ENCODE results near the gene BEX3.
"Not testable (repeated sequence)": the region's sequence is repeated elsewhere in the genome, so short reads cannot be mapped to it uniquely, and the experiment has no call there.

Gene BEX3

GRCh38 chrX:103378990-103379389, 2.7 kb downstream of the BEX3 start:
- DNase-seq (ENCODE audit: low read depth in 2 of 2, low spot score in 1 of 2), result no peak

- DNase-seq (ENCODE audit: low read depth in 2 of 2, low spot score in 1 of 2), result no peak
Measured at GRCh38 chrX:103382877-103383276, 6.5 kb downstream of the BEX3 start.

DNA sequence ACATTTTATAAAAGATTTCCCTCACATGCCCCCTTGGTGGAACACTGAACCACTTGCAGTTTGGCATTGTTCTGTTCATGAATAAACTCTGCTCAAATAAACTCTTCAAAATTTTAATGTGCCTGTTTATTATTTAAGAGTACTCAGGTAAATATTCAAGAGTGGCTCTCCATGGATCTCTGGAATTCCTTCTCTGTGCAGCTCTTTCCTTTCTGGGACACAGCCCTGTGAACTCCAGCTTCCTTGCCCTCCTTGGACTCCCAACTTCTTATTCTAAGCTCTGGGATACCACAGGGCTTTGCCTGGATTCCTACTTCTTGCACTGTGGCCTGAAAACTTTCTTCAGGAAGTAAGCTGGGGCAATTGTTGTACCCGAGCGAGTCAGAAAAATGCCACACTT, 8.3 kb downstream of the BEX3 start:
- DNase-seq (ENCODE audit: low read depth in 2 of 2, low spot score in 1 of 2), result no peak

DNA sequence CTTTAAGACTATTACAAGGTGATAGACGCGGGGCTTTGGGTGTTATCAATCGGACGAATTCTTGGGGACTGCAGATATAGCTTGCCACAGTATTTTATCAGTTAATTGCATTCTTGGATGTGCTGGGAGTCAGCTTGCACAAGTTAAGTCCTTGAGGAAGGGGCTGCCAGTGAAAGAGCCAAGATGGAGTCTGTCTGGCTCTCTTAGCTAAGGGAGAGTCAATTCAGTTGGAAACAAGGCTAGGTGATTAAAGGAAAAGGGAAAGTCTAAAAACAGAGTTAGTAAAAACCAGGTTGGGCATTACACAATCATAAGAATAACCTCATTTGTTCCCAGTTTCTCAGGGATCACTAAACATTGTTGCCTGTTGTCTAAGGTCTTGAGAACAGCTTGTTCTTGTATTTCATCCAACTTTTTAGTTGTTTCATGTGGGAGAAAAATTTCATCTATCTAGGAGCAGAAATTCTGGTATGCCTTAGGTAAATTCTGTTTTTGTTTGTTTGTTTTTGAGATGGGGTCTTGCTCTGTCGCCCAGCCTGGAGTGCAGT, 9.0 kb downstream of the BEX3 start:
- not testable (repeated sequence) for DNase-seq (ENCODE audit: low read depth in 2 of 2, low spot score in 1 of 2)

GRCh38 chrX:103386332-103386731, 10.0 kb downstream of the BEX3 start:
- DNase-seq (ENCODE audit: low read depth in 2 of 2, low spot score in 1 of 2), result no peak

- no peak for DNase-seq (ENCODE audit: low read depth in 2 of 2, low spot score in 1 of 2)
Measured at GRCh38 chrX:103393487-103393886, 17.1 kb downstream of the BEX3 start.

DNA sequence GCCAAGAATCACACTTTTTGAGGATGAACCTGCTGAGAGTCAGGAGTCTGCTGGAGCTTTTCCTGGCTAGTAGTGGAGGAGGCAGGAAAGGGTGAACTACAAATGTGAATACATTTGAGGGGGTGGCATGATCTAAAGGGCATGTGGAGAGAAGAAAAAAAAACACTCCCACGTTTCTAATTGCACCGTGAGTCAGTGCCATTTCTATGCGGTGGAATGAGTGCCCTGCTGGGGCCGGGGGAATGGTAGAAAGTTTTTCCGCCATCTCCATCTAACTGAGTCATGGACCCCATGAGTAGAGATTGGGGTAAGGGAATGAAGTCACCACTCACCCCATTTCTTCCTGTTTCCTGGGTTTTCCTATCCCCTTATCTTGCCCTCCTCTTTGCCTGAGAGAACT, 19.8 kb downstream of the BEX3 start:
- no peak for DNase-seq (ENCODE audit: low read depth in 2 of 2, low spot score in 1 of 2)

DNA sequence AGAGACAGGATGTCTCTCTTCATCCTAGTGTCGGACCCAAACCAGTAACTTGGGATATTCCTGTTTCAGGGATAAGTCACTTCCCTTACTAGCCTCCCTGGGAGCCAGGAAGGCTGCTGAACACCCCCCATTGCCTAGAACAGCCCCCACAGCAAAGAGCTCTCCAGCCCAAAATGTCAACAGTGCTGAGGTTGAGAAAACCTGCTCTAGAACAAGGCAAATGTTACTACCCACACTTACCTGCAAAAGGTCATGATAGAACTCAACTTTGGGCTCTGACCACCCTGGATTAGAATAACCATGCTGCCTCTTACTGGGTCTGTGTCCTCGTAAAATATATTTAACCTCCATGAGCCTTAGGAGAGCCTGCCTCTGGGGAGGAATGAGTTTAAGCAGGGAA, 20.3 kb downstream of the BEX3 start:
- DNase-seq (ENCODE audit: low read depth in 2 of 2, low spot score in 1 of 2), result no peak

GRCh38 chrX:103397707-103398106, 21.4 kb downstream of the BEX3 start:
- DNase-seq (ENCODE audit: low read depth in 2 of 2, low spot score in 1 of 2), result no peak

DNA sequence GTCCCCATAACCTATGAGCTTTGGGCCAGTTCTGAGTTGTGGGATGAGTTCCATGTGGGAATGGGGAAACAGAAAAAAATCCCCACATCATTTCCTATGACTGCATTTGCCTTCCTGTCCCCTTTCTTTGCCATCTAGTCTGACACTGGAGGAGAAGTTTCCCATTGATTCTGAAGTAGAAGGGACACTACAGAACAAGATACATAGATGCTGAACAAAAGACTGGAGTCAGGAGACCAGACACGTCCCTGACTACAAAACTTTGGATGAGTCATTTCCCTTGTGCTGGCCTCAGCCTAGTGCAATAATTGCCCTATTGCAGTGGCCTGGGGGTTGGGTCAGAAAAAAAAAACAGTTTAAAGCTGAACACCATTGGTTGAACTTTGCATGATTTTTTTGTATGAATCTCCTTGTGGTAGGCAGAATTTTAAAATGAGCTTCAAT, 22.1 kb downstream of the BEX3 start:
- DNase-seq (ENCODE audit: low read depth in 2 of 2, low spot score in 1 of 2), result no peak

GRCh38 chrX:103399744-103400143, 23.4 kb downstream of the BEX3 start:
- no peak for DNase-seq (ENCODE audit: low read depth in 2 of 2, low spot score in 1 of 2)

GRCh38 chrX:103400931-103401330, 24.6 kb downstream of the BEX3 start:
- DNase-seq (ENCODE audit: low read depth in 2 of 2, low spot score in 1 of 2), result no peak

DNA sequence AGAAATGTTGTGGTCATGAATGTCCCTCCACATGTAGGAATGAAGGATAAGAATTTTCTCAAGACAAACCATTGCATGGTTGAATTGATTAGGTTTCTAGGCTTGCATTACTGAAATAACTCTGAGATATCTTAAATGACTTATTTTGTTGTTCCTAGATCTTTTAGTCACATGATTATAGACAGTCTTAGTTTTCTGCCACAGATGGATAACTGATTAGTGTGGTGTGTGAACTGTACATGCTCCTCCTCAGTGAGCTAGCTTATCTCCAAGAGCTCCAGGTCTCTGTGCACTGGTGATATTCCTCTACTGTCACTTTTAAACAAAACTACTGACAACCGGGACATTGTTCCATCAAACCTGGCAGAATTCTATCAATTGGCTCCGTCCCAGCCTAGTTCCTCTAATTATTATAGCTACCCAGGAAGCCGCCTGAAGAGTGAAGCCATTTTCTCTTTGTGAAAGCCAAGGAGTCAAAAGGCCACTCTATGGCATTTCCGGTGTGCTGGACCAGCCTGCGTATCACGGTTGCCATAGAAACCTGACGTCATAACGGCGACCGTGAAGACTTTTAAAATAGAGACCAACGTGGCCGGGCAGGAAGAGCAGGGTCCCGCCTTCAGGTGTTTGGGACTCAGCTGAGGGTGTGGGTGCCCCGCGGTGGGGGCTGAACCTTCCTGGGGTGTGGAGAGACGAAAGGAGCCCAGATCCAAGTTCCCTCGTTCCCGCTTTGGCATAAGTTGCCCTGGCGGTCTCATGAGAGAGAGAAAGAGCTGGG, 28.1 kb downstream of the BEX3 start:
- no peak for DNase-seq (ENCODE audit: low read depth in 2 of 2, low spot score in 1 of 2)

DNA sequence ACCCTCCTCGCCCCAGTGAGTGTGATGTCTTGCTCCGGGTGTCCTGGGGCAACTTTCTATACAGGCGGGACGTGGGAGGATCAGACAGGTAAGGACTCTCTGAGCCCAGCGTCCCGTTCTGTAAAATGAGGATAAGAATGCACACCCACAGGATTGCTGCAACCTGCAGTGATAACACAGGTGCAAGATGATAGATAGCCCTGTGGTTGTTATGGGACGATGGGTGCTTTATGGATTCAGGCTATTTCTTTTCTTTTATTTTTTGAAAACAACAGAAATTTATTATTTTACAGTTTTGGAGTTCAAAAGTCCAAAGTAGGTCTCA, 28.6 kb downstream of the BEX3 start:
- DNase-seq (ENCODE audit: low read depth in 2 of 2, low spot score in 1 of 2), result no peak

- DNase-seq (ENCODE audit: low read depth in 2 of 2, low spot score in 1 of 2), result no peak
Measured at GRCh38 chrX:103406256-103406655, 29.9 kb downstream of the BEX3 start.

DNA sequence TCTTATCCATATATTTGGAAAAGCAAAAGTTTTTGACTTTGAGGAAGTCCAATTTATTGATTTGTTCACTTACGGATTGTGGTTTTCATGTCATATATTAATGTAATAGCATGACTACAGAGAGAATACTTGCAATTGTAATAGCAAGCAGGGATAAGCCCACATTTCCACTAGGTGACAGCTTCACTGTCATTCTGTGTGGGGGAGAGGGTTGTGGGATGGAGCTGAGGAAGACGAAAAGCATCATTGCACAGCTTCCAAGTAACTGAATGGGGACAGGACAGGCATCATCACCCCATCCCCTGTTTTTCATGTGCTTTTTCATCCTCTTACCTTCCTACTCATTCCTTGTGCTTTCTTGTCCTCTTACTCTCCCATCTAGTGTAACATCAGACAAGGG, 31.4 kb downstream of the BEX3 start:
- no peak for DNase-seq (ENCODE audit: low read depth in 2 of 2, low spot score in 1 of 2)

GRCh38 chrX:103411721-103412120, 35.4 kb downstream of the BEX3 start:
- DNase-seq (ENCODE audit: low read depth in 2 of 2, low spot score in 1 of 2), result not testable (repeated sequence)

- no peak for DNase-seq (ENCODE audit: low read depth in 2 of 2, low spot score in 1 of 2)
Measured at GRCh38 chrX:103413705-103414387, 37.5 kb downstream of the BEX3 start.

- no peak for DNase-seq (ENCODE audit: low read depth in 2 of 2, low spot score in 1 of 2)
Measured at GRCh38 chrX:103414561-103414960, 38.2 kb downstream of the BEX3 start.

DNA sequence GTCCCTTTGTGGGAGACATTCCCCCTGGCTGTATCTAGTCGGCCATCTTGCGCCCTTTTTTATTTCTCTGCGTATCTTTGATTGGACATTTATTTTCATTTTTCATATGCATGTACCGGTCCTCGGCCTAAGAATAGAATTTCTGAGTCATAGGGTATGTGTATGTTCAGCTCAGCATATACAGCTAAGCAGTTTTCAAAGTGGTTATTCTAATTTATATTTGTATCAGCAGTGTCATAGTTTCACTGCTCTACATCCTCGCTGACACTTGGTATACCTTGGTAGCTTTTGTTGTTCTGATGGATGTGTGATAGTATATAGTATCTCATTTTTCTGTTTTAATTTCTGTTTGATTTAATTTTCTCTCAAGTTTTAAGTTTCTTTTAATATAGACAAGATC, 38.7 kb downstream of the BEX3 start:
- DNase-seq (ENCODE audit: low read depth in 2 of 2, low spot score in 1 of 2), result no peak

GRCh38 chrX:103415528-103415927, 39.2 kb downstream of the BEX3 start:
- DNase-seq (ENCODE audit: low read depth in 2 of 2, low spot score in 1 of 2), result no peak

- no peak for DNase-seq (ENCODE audit: low read depth in 2 of 2, low spot score in 1 of 2)
Measured at GRCh38 chrX:103417370-103417769, 41.0 kb downstream of the BEX3 start.

DNA sequence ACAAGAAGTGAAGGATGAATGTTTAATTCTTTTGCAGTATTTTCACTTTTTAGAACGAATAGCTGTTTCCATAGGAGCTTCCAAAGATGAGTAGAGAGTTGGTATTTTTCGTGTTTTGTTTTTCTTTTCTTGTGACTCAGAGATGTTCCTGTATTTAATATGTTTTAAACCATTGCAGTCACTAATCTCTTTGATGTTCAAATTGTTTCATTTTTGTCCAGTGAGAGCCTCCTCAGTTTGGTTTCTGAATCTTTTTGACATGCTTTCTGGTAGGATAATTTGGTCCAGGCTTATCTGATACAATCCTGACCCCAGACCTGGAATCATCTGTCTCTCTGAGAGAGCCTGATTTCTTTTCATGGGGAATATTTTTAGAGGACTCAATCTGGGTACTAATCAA, 41.6 kb downstream of the BEX3 start:
- DNase-seq (ENCODE audit: low read depth in 2 of 2, low spot score in 1 of 2), result no peak

Measured in stimulated activated CD8-positive, alpha-beta memory T cell treated with anti-CD3 and anti-CD28 coated beads, Interleukin-4, amount 100 ng/mL, for 1 hour (primary cell).